ENCODE data around the gene TAAR8. TPM values are rescaled to one million over a fixed set of nuclear protein-coding genes. Genes with fewer than 3 reads are reported as not detected.

Gene TAAR8
- polyA plus RNA-seq, 1 of the 3 experiments (the other 2 are of a cell fraction) = not detected

DNA sequence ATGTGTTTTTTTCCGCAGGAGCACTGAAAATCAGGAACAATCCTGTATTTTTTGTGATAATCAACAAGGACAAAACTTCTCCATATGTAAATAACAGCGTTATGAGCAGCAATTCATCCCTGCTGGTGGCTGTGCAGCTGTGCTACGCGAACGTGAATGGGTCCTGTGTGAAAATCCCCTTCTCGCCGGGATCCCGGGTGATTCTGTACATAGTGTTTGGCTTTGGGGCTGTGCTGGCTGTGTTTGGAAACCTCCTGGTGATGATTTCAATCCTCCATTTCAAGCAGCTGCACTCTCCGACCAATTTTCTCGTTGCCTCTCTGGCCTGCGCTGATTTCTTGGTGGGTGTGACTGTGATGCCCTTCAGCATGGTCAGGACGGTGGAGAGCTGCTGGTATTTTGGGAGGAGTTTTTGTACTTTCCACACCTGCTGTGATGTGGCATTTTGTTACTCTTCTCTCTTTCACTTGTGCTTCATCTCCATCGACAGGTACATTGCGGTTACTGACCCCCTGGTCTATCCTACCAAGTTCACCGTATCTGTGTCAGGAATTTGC lies 17.8 kb downstream of the TAAR8 start, which contains the start of gene TAAR6:
Gene TAAR6, plus strand, starts transcription at position 102 of the 557 bp plus-strand sequence. Its CDS starts 0 bp downstream, at position 102.
- DNase-seq = no peak
- Histone ChIP-seq H4K20me1 (ENCODE audit: insufficient read depth) (no peaks in the 10 kb centered on the region), H3K27me3 (ENCODE audit: insufficient read depth) (peaks cover 6% of the 10 kb centered on the region; the same call in 1 of the 2 replicates), H3K9me2 (no peaks in the 10 kb centered on the region), H3K36me3 (replicated peaks in 1 of 2; ENCODE audit: control insufficient read depth in 1 of 2, insufficient read depth in 2 of 2, low read length in 1 of 2) (no peaks in the 10 kb centered on the region), H3K9ac (no peak within 1 kb of the TSS), H3K27ac (ENCODE audit: low read depth in 2 of 2, low read length in 1 of 2) (no peak within 1 kb of the TSS), H3K4me1 (ENCODE audit: control insufficient read depth in 1 of 2, insufficient read depth in 2 of 2, low read depth in 1 of 2, low read length in 1 of 2) (no peaks in the 10 kb centered on the region), H2AFZ (ENCODE audit: low read depth) (no peak within 1 kb of the TSS), H3K79me2 (ENCODE audit: insufficient read depth) (no peaks in the 10 kb centered on the region), H3K4me3 (ENCODE audit: low read depth in 2 of 2, low read length in 1 of 2) (no peak within 1 kb of the TSS), H3K9me3 (no peaks in the 10 kb centered on the region), H3K4me2 (no peak within 1 kb of the TSS), H3F3A (replicated peaks; ENCODE audit: insufficient read depth) (no peaks in the 10 kb centered on the region)
- ChIA-PET CTCF (interaction anchor here (1.0 to 1.3 kb wide), 2 partner anchors 40 to 54 kb away, joined by 3 to 4 read pairs; no protein-coding TSS in a partner anchor), POLR2A (no interaction called here)
- WGBS (ENCODE audit: low lambda C conversion rate) = 7% methylated on average over 15 of the region's 15 CpGs
- TF ChIP-seq ELF1 (IDR thresholded peaks at IDR 0.05) (no peak), CHD2 (IDR thresholded peaks at IDR 0.05; ENCODE audit: low read length, partially characterized antibody) (no peak), RFX5 (IDR thresholded peaks at IDR 0.05; ENCODE audit: low read length) (no peak), RCOR1 (IDR thresholded peaks at IDR 0.05; ENCODE audit: low read length) (no peak)
- TF ChIP-seq, protein P1, sequence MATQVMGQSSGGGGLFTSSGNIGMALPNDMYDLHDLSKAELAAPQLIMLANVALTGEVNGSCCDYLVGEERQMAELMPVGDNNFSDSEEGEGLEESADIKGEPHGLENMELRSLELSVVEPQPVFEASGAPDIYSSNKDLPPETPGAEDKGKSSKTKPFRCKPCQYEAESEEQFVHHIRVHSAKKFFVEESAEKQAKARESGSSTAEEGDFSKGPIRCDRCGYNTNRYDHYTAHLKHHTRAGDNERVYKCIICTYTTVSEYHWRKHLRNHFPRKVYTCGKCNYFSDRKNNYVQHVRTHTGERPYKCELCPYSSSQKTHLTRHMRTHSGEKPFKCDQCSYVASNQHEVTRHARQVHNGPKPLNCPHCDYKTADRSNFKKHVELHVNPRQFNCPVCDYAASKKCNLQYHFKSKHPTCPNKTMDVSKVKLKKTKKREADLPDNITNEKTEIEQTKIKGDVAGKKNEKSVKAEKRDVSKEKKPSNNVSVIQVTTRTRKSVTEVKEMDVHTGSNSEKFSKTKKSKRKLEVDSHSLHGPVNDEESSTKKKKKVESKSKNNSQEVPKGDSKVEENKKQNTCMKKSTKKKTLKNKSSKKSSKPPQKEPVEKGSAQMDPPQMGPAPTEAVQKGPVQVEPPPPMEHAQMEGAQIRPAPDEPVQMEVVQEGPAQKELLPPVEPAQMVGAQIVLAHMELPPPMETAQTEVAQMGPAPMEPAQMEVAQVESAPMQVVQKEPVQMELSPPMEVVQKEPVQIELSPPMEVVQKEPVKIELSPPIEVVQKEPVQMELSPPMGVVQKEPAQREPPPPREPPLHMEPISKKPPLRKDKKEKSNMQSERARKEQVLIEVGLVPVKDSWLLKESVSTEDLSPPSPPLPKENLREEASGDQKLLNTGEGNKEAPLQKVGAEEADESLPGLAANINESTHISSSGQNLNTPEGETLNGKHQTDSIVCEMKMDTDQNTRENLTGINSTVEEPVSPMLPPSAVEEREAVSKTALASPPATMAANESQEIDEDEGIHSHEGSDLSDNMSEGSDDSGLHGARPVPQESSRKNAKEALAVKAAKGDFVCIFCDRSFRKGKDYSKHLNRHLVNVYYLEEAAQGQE (IDR thresholded peaks at IDR 0.05; ENCODE audit: low read depth, low read length) = no peak
- TF ChIP-seq, protein P2, sequence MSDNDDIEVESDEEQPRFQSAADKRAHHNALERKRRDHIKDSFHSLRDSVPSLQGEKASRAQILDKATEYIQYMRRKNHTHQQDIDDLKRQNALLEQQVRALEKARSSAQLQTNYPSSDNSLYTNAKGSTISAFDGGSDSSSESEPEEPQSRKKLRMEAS (IDR thresholded peaks at IDR 0.05; ENCODE audit: low read depth) = no peak

DNA sequence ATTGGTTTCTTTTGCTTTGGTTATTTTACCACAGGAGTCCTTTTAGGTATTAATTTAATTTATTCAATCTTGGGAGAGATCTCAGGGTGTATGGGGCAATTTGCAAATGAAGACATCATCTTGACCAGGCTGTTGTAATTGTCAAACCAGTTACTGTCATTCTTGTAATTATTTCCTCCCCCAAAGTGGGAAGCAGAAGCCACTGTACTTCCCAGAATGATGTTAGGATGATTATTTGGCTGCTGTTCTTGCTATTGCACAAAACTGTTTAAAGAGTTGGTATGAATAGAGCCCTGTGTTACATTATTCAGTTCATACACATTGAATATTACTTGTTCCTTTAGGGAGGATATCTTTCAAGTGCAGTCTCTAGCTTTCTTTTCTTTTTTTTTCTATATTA lies 19.3 kb downstream of the TAAR8 start:
- Histone ChIP-seq H3K4me2 (no peak overlapping the region), H3K4me1 (ENCODE audit: control insufficient read depth in 1 of 2, insufficient read depth in 2 of 2, low read depth in 1 of 2, low read length in 1 of 2) (no peaks in the 10 kb centered on the region), H3K36me3 (replicated peaks in 1 of 2; ENCODE audit: control insufficient read depth in 1 of 2, insufficient read depth in 2 of 2, low read length in 1 of 2) (no peaks in the 10 kb centered on the region), H3K27ac (ENCODE audit: low read depth in 2 of 2, low read length in 1 of 2) (no peak overlapping the region), H3K9me3 (no peaks in the 10 kb centered on the region), H3F3A (replicated peaks; ENCODE audit: insufficient read depth) (no peaks in the 10 kb centered on the region), H3K27me3 (ENCODE audit: insufficient read depth) (peaks cover 6% of the 10 kb centered on the region; the same call in 1 of the 2 replicates), H3K9me2 (no peaks in the 10 kb centered on the region), H2AFZ (ENCODE audit: low read depth) (no peak overlapping the region), H3K9ac (no peak overlapping the region), H3K4me3 (ENCODE audit: low read depth in 2 of 2, low read length in 1 of 2) (no peak overlapping the region), H4K20me1 (ENCODE audit: insufficient read depth) (no peaks in the 10 kb centered on the region), H3K79me2 (ENCODE audit: insufficient read depth) (no peaks in the 10 kb centered on the region)
- POLR2A ChIA-PET = interaction anchor here (0.6 kb wide), 1 partner anchor 21 kb away, joined by 3 read pairs; no protein-coding TSS in a partner anchor
- no peak for DNase-seq
- CTCF ChIA-PET = no interaction called here
- TF ChIP-seq NFIC (IDR thresholded peaks at IDR 0.05; ENCODE audit: borderline replicate concordance) (no peak), RCOR1 (IDR thresholded peaks at IDR 0.05; ENCODE audit: low read length) (no peak), SMC3 (IDR thresholded peaks at IDR 0.05; ENCODE audit: low read depth, low read length) (no peak), GATA2 (CRISPR knock-in tag; IDR thresholded peaks at IDR 0.05) (no peak), SIN3A (IDR thresholded peaks at IDR 0.05; ENCODE audit: borderline replicate concordance, low read depth, low read length) (no peak), TEAD4 (IDR thresholded peaks at IDR 0.05; ENCODE audit: borderline replicate concordance, insufficient read depth) (no peak), MEF2A (IDR thresholded peaks at IDR 0.05; ENCODE audit: borderline replicate concordance, low read depth) (no peak)
- TF ChIP-seq, protein P3, sequence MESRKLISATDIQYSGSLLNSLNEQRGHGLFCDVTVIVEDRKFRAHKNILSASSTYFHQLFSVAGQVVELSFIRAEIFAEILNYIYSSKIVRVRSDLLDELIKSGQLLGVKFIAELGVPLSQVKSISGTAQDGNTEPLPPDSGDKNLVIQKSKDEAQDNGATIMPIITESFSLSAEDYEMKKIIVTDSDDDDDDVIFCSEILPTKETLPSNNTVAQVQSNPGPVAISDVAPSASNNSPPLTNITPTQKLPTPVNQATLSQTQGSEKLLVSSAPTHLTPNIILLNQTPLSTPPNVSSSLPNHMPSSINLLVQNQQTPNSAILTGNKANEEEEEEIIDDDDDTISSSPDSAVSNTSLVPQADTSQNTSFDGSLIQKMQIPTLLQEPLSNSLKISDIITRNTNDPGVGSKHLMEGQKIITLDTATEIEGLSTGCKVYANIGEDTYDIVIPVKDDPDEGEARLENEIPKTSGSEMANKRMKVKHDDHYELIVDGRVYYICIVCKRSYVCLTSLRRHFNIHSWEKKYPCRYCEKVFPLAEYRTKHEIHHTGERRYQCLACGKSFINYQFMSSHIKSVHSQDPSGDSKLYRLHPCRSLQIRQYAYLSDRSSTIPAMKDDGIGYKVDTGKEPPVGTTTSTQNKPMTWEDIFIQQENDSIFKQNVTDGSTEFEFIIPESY (IDR thresholded peaks at IDR 0.05; ENCODE audit: borderline replicate concordance, low read depth) = no peak
- TF ChIP-seq, protein P4, sequence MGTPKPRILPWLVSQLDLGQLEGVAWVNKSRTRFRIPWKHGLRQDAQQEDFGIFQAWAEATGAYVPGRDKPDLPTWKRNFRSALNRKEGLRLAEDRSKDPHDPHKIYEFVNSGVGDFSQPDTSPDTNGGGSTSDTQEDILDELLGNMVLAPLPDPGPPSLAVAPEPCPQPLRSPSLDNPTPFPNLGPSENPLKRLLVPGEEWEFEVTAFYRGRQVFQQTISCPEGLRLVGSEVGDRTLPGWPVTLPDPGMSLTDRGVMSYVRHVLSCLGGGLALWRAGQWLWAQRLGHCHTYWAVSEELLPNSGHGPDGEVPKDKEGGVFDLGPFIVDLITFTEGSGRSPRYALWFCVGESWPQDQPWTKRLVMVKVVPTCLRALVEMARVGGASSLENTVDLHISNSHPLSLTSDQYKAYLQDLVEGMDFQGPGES (IDR thresholded peaks at IDR 0.05; ENCODE audit: low read depth, low read length) = no peak

Measured in SK-N-SH (cell line).